Type B pancreatic cell (in vitro differentiated cells): Measurements from ENCODE around the gene APBA2. TPM values are rescaled to one million over a fixed set of nuclear protein-coding genes. Genes with fewer than 3 reads are reported as not detected.
A peak's percentile ranks its signal among the peaks of the same experiment; 100 is the strongest.

Experiments
- DNase-seq: peaks from one replicate; pipeline ENCODE4 v3.0.0; 2021; ENCODE audit warnings: mixed read lengths; ENCODE audit not compliant: unreplicated experiment; ENCODE audit errors: extremely low spot score
- H3K27ac Mint-ChIP-seq: 2 replicates; pipeline ENCODE4 v1.8.0; 2021; ENCODE audit warnings: mild to moderate bottlenecking, mixed read lengths
- H3K27me3 Mint-ChIP-seq: 2 replicates; pipeline ENCODE4 v1.8.0; 2021; ENCODE audit warnings: mixed read lengths
- H3K36me3 Mint-ChIP-seq: 2 replicates; pipeline ENCODE4 v1.8.0; 2021; ENCODE audit warnings: mixed read lengths
- H3K4me1 Mint-ChIP-seq: one replicate; pipeline ENCODE4 v1.8.0; 2021; ENCODE audit warnings: mixed read lengths; ENCODE audit not compliant: unreplicated experiment
- H3K4me3 Mint-ChIP-seq: 2 replicates; pipeline ENCODE4 v1.8.0; 2021; ENCODE audit warnings: mild to moderate bottlenecking, mixed read lengths
- H3K9me3 Mint-ChIP-seq: 2 replicates; pipeline ENCODE4 v1.8.0; 2021; ENCODE audit warnings: mixed read lengths
- total RNA-seq: library from RNA; stranded (reverse); gene quantifications from 2 replicates; pipeline ENCODE4 v1.2.1, GENCODE V29; 2021; ENCODE audit warnings: low replicate concordance
- TF ChIP-seq, protein P1 (sequence below): fragments of 200-600 bp; sonication (generic); conservative IDR thresholded peaks from 2 replicates; pipeline ENCODE4 v1.5.0; 2021; ENCODE audit warnings: antibody characterized with exemption, mild to moderate bottlenecking

APBA2 gene
- total RNA-seq, 1 donor from 2014 or later = 33.3 TPM

GRCh38 chr15:29126821-29127461 lies 241.2 kb downstream of the APBA2 start:
- no peaks in the 10 kb centered on the region for H3K9me3 Mint-ChIP-seq
- no peak for DNase-seq
- H3K4me1 Mint-ChIP-seq = peaks cover 34% of the 10 kb centered on the region
- no peaks in the 10 kb centered on the region for H3K36me3 Mint-ChIP-seq
- peaks cover 13% of the 10 kb centered on the region for H3K27me3 Mint-ChIP-seq
- no peak overlapping the region for H3K27ac Mint-ChIP-seq
- TF ChIP-seq, protein P1, sequence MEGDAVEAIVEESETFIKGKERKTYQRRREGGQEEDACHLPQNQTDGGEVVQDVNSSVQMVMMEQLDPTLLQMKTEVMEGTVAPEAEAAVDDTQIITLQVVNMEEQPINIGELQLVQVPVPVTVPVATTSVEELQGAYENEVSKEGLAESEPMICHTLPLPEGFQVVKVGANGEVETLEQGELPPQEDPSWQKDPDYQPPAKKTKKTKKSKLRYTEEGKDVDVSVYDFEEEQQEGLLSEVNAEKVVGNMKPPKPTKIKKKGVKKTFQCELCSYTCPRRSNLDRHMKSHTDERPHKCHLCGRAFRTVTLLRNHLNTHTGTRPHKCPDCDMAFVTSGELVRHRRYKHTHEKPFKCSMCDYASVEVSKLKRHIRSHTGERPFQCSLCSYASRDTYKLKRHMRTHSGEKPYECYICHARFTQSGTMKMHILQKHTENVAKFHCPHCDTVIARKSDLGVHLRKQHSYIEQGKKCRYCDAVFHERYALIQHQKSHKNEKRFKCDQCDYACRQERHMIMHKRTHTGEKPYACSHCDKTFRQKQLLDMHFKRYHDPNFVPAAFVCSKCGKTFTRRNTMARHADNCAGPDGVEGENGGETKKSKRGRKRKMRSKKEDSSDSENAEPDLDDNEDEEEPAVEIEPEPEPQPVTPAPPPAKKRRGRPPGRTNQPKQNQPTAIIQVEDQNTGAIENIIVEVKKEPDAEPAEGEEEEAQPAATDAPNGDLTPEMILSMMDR = peak; percentile 25
- H3K4me3 Mint-ChIP-seq = no peak overlapping the region

DNA sequence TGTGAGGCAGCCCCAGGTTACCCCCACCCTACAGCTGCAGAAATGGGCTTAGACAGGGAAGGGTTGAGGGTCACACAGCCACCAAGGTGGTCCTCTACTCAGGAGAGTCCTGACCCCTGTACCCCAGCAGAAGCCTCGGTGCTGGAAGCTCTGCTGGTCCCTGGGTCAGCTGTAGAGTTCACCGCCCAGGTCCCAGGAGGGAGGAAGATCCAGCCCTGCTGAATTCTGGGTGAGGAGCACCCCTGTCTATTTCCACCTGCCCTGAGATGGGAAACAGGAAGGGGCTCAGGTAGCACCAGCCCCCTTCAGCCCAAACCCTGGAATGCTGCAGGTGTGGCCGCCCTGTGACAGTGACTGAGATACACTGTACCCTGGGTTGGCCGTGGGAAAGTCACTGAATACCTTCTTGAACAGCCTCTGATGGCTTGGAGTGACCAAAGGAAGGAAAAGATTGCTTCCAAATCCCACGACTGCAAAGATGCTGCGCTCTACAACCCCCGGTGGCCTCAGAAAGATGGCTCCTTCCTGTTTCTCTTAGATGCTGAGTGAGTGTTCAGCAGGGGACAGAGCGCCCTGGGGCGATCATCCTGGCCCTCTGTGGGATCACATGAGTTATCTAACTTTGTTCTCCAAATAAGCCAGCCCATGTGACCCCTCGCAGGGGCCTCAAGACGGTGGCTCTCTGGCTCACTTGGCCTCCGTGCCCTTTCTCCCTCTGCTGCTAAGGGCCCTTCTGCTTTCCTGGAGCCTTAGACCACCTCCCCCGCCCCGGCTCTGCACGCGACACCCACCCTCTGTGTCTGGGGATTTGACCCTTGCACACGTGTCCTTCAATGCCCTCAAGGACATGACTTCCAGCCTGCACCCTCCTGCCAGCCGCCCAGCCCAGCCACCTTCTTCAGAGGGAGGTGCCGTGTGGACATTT lies 242.0 kb downstream of the APBA2 start:
- no peak overlapping the region for H3K4me3 Mint-ChIP-seq
- H3K27ac Mint-ChIP-seq = no peak overlapping the region
- peaks cover 13% of the 10 kb centered on the region for H3K27me3 Mint-ChIP-seq
- TF ChIP-seq, protein P1 = no peak
- no peaks in the 10 kb centered on the region for H3K9me3 Mint-ChIP-seq
- DNase-seq = no peak
- no peaks in the 10 kb centered on the region for H3K36me3 Mint-ChIP-seq
- H3K4me1 Mint-ChIP-seq = peaks cover 28% of the 10 kb centered on the region

- peaks cover 21% of the 10 kb centered on the region for H3K4me1 Mint-ChIP-seq
- no peak overlapping the region for H3K4me3 Mint-ChIP-seq
- DNase-seq = no peak
- TF ChIP-seq, protein P1 = no peak
- no peaks in the 10 kb centered on the region for H3K36me3 Mint-ChIP-seq
- no peaks in the 10 kb centered on the region for H3K9me3 Mint-ChIP-seq
- no peak overlapping the region for H3K27ac Mint-ChIP-seq
- peaks cover 16% of the 10 kb centered on the region for H3K27me3 Mint-ChIP-seq
These were observed 242.9 kb downstream of the APBA2 start for GRCh38 chr15:29128671-29129070.

GRCh38 chr15:29129221-29129620 lies 243.4 kb downstream of the APBA2 start:
- Mint-ChIP-seq H3K27me3 (peaks cover 16% of the 10 kb centered on the region), H3K9me3 (no peaks in the 10 kb centered on the region), H3K4me1 (peaks cover 21% of the 10 kb centered on the region), H3K27ac (no peak overlapping the region), H3K4me3 (no peak overlapping the region), H3K36me3 (no peaks in the 10 kb centered on the region)
- TF ChIP-seq, protein P1 = no peak
- DNase-seq = no peak

GRCh38 chr15:29129926-29130325 lies 244.2 kb downstream of the APBA2 start:
- H3K4me1 Mint-ChIP-seq = peaks cover 21% of the 10 kb centered on the region
- no peak overlapping the region for H3K4me3 Mint-ChIP-seq
- TF ChIP-seq, protein P1 = no peak
- peaks cover 16% of the 10 kb centered on the region for H3K27me3 Mint-ChIP-seq
- DNase-seq = no peak
- H3K9me3 Mint-ChIP-seq = no peaks in the 10 kb centered on the region
- H3K27ac Mint-ChIP-seq = no peak overlapping the region
- no peaks in the 10 kb centered on the region for H3K36me3 Mint-ChIP-seq
